ENCODE data around the gene TOP1.

TOP1 gene

DNA sequence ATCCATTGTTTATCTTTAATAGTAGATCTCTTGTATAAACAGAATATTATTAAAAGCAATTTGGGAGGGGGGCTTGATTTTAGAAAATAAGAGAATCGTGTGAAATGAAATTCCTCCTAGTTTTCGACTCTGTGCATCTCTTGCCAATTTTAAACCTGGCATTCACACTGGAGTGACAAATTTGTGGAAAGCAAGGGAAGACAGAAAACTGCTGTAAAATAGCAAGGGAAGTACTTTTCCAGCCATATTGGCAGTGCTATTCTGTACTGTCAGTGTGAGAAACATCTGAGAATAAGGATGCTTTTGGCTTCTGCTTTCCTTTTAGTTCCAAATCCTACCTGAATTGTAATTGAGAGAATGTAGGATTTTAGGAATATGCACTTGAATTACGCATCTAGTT, 40.2 kb downstream of the TOP1 start:
- Histone ChIP-seq H3K4me2 (ENCODE audit: insufficient read depth, low read length) (no peak overlapping the region), H2AFZ (ENCODE audit: low read depth, low read length) (no peak overlapping the region), H3K9me3 (ENCODE audit: insufficient read depth, low read length, severe bottlenecking) (no peaks in the 10 kb centered on the region), H4K20me1 (ENCODE audit: insufficient read depth, low read length) (peaks cover 58% of the 10 kb centered on the region), H3K27me3 (ENCODE audit: insufficient read depth, low read length, poor library complexity) (no peaks in the 10 kb centered on the region), H3K9ac (ENCODE audit: low read depth, low read length) (no peak overlapping the region), H3K27ac (ENCODE audit: low read length) (no peak overlapping the region), H3K79me2 (ENCODE audit: insufficient read depth, low read length) (peaks cover 97% of the 10 kb centered on the region), H3K4me1 (ENCODE audit: insufficient read depth, low read length) (no peaks in the 10 kb centered on the region), H3K4me3 (ENCODE audit: low read depth in 1 of 2, low read length in 2 of 2) (no peak overlapping the region), H3K36me3 (ENCODE audit: insufficient read depth, low read length) (peaks cover 66% of the 10 kb centered on the region)
- ATAC-seq (ENCODE audit: insufficient read depth, low read depth) (no peak), DNase-seq (no peak)
- TF ChIP-seq, protein P1, sequence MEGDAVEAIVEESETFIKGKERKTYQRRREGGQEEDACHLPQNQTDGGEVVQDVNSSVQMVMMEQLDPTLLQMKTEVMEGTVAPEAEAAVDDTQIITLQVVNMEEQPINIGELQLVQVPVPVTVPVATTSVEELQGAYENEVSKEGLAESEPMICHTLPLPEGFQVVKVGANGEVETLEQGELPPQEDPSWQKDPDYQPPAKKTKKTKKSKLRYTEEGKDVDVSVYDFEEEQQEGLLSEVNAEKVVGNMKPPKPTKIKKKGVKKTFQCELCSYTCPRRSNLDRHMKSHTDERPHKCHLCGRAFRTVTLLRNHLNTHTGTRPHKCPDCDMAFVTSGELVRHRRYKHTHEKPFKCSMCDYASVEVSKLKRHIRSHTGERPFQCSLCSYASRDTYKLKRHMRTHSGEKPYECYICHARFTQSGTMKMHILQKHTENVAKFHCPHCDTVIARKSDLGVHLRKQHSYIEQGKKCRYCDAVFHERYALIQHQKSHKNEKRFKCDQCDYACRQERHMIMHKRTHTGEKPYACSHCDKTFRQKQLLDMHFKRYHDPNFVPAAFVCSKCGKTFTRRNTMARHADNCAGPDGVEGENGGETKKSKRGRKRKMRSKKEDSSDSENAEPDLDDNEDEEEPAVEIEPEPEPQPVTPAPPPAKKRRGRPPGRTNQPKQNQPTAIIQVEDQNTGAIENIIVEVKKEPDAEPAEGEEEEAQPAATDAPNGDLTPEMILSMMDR (IDR thresholded peaks at IDR 0.05; ENCODE audit: borderline replicate concordance, extremely low read depth, low read length, poor library complexity, severe bottlenecking): no peak
- no peak for TF ChIP-seq EZH2 (IDR thresholded peaks at IDR 0.05; ENCODE audit: borderline replicate concordance, low read depth, low read length, severe bottlenecking)

DNA sequence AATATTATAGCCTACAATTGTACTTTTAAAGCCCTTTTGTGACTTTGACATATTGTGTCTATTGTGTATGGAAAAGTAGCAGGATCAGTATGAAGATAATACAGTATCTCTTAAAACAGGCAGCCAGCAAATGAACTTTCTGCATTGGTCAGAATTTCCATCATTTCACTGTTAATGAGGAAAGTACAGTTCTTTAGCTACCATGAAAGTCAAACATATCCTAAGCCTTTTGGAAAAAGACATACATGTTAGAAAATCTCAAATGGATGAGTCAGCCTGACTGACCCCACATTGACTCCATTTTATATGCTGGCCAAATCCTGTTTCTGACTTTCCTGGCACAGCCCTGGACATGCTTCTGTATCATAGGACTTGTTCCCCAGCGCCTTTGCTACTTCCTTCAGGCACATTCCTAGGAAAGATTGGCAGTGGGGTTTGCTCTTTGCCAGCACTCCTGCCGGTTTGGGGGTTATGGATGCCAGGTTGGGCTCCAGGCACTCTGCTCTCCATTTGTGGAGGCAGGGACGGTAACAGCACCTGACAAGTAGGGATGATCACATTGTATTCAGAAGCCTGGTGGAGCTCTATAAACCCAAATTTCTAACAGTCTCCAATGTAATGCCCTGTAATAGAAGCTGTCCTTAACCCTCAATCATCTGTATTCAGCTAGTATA, 43.7 kb downstream of the TOP1 start:
- H3K27ac ChIP-seq (ENCODE audit: low read length): no peak overlapping the region

DNA sequence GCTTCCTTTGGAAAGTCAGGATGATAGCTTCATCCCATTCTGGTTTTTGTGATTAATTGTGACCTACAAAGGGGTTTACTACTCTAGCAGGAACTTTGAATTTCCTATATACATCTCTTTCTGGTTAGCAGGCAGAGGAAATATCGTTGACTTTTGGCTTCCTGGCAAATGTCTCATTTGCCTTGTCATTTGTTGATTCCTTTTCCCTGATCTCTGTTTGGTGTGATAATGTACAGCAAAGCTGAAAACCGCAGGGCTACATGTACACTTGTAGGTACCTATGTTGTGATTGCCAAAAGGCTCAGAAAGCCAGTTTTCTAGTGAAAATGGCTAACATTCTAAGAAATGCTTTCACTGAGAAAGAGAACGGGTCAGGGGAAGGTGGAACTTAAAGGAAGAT, 44.3 kb downstream of the TOP1 start:
- Histone ChIP-seq H3K4me3 (ENCODE audit: low read depth in 1 of 2, low read length in 2 of 2) (no peak overlapping the region), H3K4me1 (ENCODE audit: insufficient read depth, low read length) (no peaks in the 10 kb centered on the region), H4K20me1 (ENCODE audit: insufficient read depth, low read length) (peaks cover 65% of the 10 kb centered on the region), H3K4me2 (ENCODE audit: insufficient read depth, low read length) (no peak overlapping the region), H3K9me3 (ENCODE audit: insufficient read depth, low read length, severe bottlenecking) (no peaks in the 10 kb centered on the region), H2AFZ (ENCODE audit: low read depth, low read length) (no peak overlapping the region), H3K36me3 (ENCODE audit: insufficient read depth, low read length) (peaks cover 65% of the 10 kb centered on the region), H3K27ac (ENCODE audit: low read length) (no peak overlapping the region), H3K9ac (ENCODE audit: low read depth, low read length) (no peak overlapping the region), H3K79me2 (ENCODE audit: insufficient read depth, low read length) (peaks cover 91% of the 10 kb centered on the region), H3K27me3 (ENCODE audit: insufficient read depth, low read length, poor library complexity) (no peaks in the 10 kb centered on the region)
- no peak for ATAC-seq (ENCODE audit: insufficient read depth, low read depth)
- TF ChIP-seq, protein P1 (IDR thresholded peaks at IDR 0.05; ENCODE audit: borderline replicate concordance, extremely low read depth, low read length, poor library complexity, severe bottlenecking): no peak
- no peak for TF ChIP-seq EZH2 (IDR thresholded peaks at IDR 0.05; ENCODE audit: borderline replicate concordance, low read depth, low read length, severe bottlenecking)
- no peak for DNase-seq

More for the DNA sequence above, 43.7 kb downstream of the TOP1 start:
- Histone ChIP-seq H3K27me3 (ENCODE audit: insufficient read depth, low read length, poor library complexity) (no peaks in the 10 kb centered on the region), H2AFZ (ENCODE audit: low read depth, low read length) (no peak overlapping the region), H3K4me3 (ENCODE audit: low read depth in 1 of 2, low read length in 2 of 2) (no peak overlapping the region), H3K9me3 (ENCODE audit: insufficient read depth, low read length, severe bottlenecking) (no peaks in the 10 kb centered on the region), H3K79me2 (ENCODE audit: insufficient read depth, low read length) (peaks cover 94% of the 10 kb centered on the region), H4K20me1 (ENCODE audit: insufficient read depth, low read length) (peaks cover 67% of the 10 kb centered on the region), H3K4me1 (ENCODE audit: insufficient read depth, low read length) (no peaks in the 10 kb centered on the region), H3K36me3 (ENCODE audit: insufficient read depth, low read length) (peaks cover 66% of the 10 kb centered on the region), H3K9ac (ENCODE audit: low read depth, low read length) (no peak overlapping the region), H3K4me2 (ENCODE audit: insufficient read depth, low read length) (no peak overlapping the region)
- ATAC-seq (ENCODE audit: insufficient read depth, low read depth) (no peak), DNase-seq (no peak)
- TF ChIP-seq, protein P1 (IDR thresholded peaks at IDR 0.05; ENCODE audit: borderline replicate concordance, extremely low read depth, low read length, poor library complexity, severe bottlenecking): no peak
- no peak for TF ChIP-seq EZH2 (IDR thresholded peaks at IDR 0.05; ENCODE audit: borderline replicate concordance, low read depth, low read length, severe bottlenecking)
